ENCODE results near the gene KLHDC7A.

The KLHDC7A gene

GRCh38 chr1:18527514-18527913 lies 46.8 kb downstream of the KLHDC7A start:
- Histone ChIP-seq H3K4me3 (ENCODE audit: low read length, poor library complexity, severe bottlenecking) (no peak overlapping the region), H3K9me2 (replicated peaks; ENCODE audit: low read depth, low read length) (no peaks in the 10 kb centered on the region), H3F3A (ENCODE audit: low read depth) (no peaks in the 10 kb centered on the region), H2AFZ (ENCODE audit: low read length) (no peak overlapping the region), H3K4me2 (ENCODE audit: low read depth, low read length, poor library complexity, severe bottlenecking) (no peak overlapping the region), H4K20me1 (ENCODE audit: insufficient read depth, low read length, poor library complexity, severe bottlenecking) (no peaks in the 10 kb centered on the region), H3K27me3 (ENCODE audit: insufficient read depth, low read length, poor library complexity, severe bottlenecking) (no peaks in the 10 kb centered on the region), H3K4me1 (ENCODE audit: insufficient read depth, low read length, poor library complexity, severe bottlenecking) (no peaks in the 10 kb centered on the region), H3K79me2 (ENCODE audit: insufficient read depth, low read length) (no peaks in the 10 kb centered on the region), H3K9ac (ENCODE audit: low read depth, low read length, poor library complexity, severe bottlenecking) (no peak overlapping the region), H3K9me3 (ENCODE audit: insufficient read depth, low read depth, low read length) (no peaks in the 10 kb centered on the region), H3K36me3 (ENCODE audit: insufficient read depth, low read length) (no peaks in the 10 kb centered on the region)
- no peak for TF ChIP-seq EZH2phosphoT487 (IDR thresholded peaks at IDR 0.05; ENCODE audit: borderline replicate concordance)
- TF ChIP-seq CTCF (conservative IDR thresholded peaks at IDR 0.05; ENCODE audit: low read length) = no peak

DNA sequence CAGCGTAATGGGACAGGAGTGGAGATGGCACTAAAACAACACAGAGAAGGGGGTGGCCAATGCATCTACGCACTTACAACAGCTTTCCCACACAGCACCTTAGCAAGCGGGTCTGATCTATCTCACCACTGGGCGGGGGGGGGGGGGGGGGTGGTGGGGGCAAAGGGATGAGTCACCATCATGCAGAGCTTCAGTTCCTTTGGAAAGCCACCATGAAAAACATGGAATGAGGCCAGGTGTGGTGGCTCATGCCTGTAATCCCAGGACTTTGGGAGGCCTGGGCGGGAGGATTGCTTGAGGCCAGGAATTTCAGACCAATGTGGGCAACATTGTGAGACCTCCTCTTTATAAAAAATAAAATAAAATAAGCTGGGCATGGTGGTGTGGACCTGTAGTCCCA lies 47.2 kb downstream of the KLHDC7A start:
- Histone ChIP-seq H3K9me2 (replicated peaks; ENCODE audit: low read depth, low read length) (no peaks in the 10 kb centered on the region), H3K9me3 (ENCODE audit: insufficient read depth, low read depth, low read length) (no peaks in the 10 kb centered on the region), H3K9ac (ENCODE audit: low read depth, low read length, poor library complexity, severe bottlenecking) (no peak overlapping the region), H2AFZ (ENCODE audit: low read length) (no peak overlapping the region), H3K36me3 (ENCODE audit: insufficient read depth, low read length) (no peaks in the 10 kb centered on the region), H4K20me1 (ENCODE audit: insufficient read depth, low read length, poor library complexity, severe bottlenecking) (no peaks in the 10 kb centered on the region), H3K4me1 (ENCODE audit: insufficient read depth, low read length, poor library complexity, severe bottlenecking) (no peaks in the 10 kb centered on the region), H3K79me2 (ENCODE audit: insufficient read depth, low read length) (no peaks in the 10 kb centered on the region), H3K4me2 (ENCODE audit: low read depth, low read length, poor library complexity, severe bottlenecking) (no peak overlapping the region), H3K4me3 (ENCODE audit: low read length, poor library complexity, severe bottlenecking) (no peak overlapping the region), H3K27me3 (ENCODE audit: insufficient read depth, low read length, poor library complexity, severe bottlenecking) (no peaks in the 10 kb centered on the region), H3F3A (ENCODE audit: low read depth) (no peaks in the 10 kb centered on the region)
- TF ChIP-seq EZH2phosphoT487 (IDR thresholded peaks at IDR 0.05; ENCODE audit: borderline replicate concordance) (no peak), CTCF (conservative IDR thresholded peaks at IDR 0.05; ENCODE audit: low read length) (no peak)

DNA sequence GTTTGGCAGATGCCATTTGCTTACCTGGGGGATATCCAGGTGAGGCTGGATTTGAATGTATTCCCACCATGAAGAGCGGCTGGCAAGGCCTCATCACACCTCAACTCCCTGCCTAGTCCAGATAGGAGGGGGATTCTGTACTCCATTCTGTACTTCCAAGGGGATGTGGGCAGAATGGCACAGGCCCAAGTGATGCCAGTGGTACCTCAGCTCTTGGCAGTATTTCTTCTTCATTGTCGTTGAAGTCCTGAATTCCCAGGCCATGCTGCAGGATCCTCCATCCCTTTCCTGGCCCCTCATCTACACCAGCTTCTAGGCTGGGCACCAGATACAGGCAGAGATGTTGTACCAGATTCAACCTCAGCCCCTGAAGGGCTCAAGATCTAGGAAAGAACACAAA lies 47.9 kb downstream of the KLHDC7A start:
- Histone ChIP-seq H3K9me3 (ENCODE audit: insufficient read depth, low read depth, low read length) (no peaks in the 10 kb centered on the region), H3K36me3 (ENCODE audit: insufficient read depth, low read length) (no peaks in the 10 kb centered on the region)

More for the DNA sequence above, 47.9 kb downstream of the KLHDC7A start:
- H2AFZ ChIP-seq (ENCODE audit: low read length) = no peak overlapping the region
- no peak overlapping the region for H3K4me2 ChIP-seq (ENCODE audit: low read depth, low read length, poor library complexity, severe bottlenecking)
- no peaks in the 10 kb centered on the region for H3K9me2 ChIP-seq (replicated peaks; ENCODE audit: low read depth, low read length)
- H3K27me3 ChIP-seq (ENCODE audit: insufficient read depth, low read length, poor library complexity, severe bottlenecking) = no peaks in the 10 kb centered on the region
- H3K9ac ChIP-seq (ENCODE audit: low read depth, low read length, poor library complexity, severe bottlenecking) = no peak overlapping the region
- no peak overlapping the region for H3K4me3 ChIP-seq (ENCODE audit: low read length, poor library complexity, severe bottlenecking)
- no peaks in the 10 kb centered on the region for H3K79me2 ChIP-seq (ENCODE audit: insufficient read depth, low read length)
- no peaks in the 10 kb centered on the region for H4K20me1 ChIP-seq (ENCODE audit: insufficient read depth, low read length, poor library complexity, severe bottlenecking)
- no peak for TF ChIP-seq CTCF (conservative IDR thresholded peaks at IDR 0.05; ENCODE audit: low read length)
- no peak for TF ChIP-seq EZH2phosphoT487 (IDR thresholded peaks at IDR 0.05; ENCODE audit: borderline replicate concordance)
- no peaks in the 10 kb centered on the region for H3F3A ChIP-seq (ENCODE audit: low read depth)
- H3K4me1 ChIP-seq (ENCODE audit: insufficient read depth, low read length, poor library complexity, severe bottlenecking) = no peaks in the 10 kb centered on the region

Data from Loucy (cell line).